ENCODE measurements around the gene ATP11A. TPM values are rescaled to one million over a fixed set of nuclear protein-coding genes. Genes with fewer than 3 reads are reported as not detected.

Gene ATP11A
- total RNA-seq, 1 donor from 2014 or later: 109 TPM

DNA sequence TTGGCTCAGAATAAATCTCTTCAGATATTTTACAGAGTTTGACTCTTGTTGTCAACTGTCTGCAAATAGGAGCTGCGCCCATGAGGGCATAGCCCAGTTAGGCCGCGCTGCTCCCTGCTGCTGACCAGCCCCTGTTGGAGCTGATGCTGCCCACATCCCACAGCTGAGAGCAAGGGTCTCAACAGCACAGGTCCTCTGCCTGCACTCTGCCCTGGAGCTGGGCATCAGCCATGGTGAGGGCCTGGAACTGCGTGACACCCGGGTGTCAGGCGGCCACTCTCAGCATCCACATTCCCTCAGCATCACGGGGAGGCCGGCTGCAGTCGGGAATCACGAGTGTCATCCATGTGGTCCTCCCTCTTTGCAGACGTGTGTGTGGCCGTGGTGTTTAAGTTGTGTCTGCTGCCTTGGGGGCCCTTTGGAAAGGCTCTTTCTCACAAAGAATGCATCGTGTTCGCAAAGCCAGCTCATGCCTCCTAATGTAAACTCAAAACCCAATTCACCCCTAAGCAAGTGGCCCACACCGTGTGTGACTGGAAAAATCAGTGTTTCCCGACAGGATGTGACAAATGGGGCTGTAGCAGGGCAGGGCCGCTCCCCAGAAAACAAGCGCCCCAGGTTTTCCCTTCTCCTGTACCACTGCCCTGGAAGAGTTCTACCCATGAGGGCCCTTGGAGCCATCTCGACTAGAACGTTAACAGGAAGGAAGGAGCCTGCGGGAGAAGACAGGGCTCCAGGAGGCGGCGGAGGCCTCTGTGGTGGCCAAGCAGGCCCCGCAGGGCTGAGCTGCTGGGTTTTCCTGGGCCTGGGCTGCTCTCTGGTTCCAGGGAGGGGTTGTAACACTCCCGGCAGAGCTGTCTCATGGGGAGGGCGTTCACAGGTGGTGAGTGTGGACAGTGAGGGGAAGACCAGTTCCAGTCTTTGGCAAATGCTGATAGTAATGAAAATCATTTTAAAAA lies 20.3 kb downstream of the ATP11A start:
- Mint-ChIP-seq H3K36me3 (ENCODE audit: insufficient read depth) (peaks cover 8% of the 10 kb centered on the region), H3K27ac (peak overlapping the region; percentile 87), H3K27me3 (no peaks in the 10 kb centered on the region), H3K4me1 (ENCODE audit: low read depth) (peaks cover 55% of the 10 kb centered on the region), H3K9me3 (ENCODE audit: low read depth) (peaks cover 6% of the 10 kb centered on the region), H3K4me3 (ENCODE audit: low read depth) (no peak overlapping the region)
- no peak for DNase-seq (ENCODE audit: low spot score, unreplicated experiment)
- TF ChIP-seq, protein P1, sequence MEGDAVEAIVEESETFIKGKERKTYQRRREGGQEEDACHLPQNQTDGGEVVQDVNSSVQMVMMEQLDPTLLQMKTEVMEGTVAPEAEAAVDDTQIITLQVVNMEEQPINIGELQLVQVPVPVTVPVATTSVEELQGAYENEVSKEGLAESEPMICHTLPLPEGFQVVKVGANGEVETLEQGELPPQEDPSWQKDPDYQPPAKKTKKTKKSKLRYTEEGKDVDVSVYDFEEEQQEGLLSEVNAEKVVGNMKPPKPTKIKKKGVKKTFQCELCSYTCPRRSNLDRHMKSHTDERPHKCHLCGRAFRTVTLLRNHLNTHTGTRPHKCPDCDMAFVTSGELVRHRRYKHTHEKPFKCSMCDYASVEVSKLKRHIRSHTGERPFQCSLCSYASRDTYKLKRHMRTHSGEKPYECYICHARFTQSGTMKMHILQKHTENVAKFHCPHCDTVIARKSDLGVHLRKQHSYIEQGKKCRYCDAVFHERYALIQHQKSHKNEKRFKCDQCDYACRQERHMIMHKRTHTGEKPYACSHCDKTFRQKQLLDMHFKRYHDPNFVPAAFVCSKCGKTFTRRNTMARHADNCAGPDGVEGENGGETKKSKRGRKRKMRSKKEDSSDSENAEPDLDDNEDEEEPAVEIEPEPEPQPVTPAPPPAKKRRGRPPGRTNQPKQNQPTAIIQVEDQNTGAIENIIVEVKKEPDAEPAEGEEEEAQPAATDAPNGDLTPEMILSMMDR (IDR thresholded peaks at IDR 0.05; ENCODE audit: unreplicated experiment): no peak

DNA sequence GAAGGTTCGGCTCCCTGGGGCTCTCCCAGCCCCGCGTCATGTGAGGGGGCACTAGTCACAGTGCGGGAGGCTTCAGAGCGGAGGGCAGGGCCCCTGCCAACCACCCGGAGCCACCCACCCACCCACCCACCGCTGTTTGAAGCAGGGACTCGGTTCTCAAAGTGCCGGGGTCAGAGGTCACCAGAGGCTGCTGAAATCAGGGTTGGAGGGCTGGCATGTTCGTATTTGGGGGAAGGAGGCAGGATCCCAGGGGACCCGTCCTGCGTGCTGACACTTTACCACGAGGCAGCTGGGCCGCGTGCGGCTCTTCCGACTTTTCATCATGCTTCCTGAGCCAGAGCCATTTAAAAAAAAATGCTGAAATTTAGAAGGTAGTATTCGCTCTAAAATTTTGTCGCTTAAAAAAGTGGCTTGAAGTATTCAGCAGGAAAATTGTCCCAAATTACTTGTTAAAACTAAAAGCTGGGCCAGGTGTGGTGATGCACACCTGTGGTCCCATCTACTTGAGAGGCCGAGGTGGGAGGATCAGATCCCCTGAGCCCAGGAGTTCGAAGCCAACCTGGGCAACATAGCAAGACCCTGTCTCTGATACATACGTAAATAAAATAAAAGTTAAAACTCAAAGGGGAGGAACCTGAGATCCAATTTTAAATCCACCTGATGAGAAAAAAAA lies 21.2 kb downstream of the ATP11A start:
- no peaks in the 10 kb centered on the region for H3K27me3 Mint-ChIP-seq
- TF ChIP-seq, protein P1 (IDR thresholded peaks at IDR 0.05; ENCODE audit: unreplicated experiment): no peak
- peak overlapping the region; percentile 29 for H3K4me3 Mint-ChIP-seq (ENCODE audit: low read depth)
- H3K36me3 Mint-ChIP-seq (ENCODE audit: insufficient read depth): peaks cover 11% of the 10 kb centered on the region
- peak overlapping the region; percentile 97 for H3K27ac Mint-ChIP-seq
- peaks cover 61% of the 10 kb centered on the region for H3K4me1 Mint-ChIP-seq (ENCODE audit: low read depth)
- no peak for DNase-seq (ENCODE audit: low spot score, unreplicated experiment)
- H3K9me3 Mint-ChIP-seq (ENCODE audit: low read depth): peaks cover 6% of the 10 kb centered on the region

DNA sequence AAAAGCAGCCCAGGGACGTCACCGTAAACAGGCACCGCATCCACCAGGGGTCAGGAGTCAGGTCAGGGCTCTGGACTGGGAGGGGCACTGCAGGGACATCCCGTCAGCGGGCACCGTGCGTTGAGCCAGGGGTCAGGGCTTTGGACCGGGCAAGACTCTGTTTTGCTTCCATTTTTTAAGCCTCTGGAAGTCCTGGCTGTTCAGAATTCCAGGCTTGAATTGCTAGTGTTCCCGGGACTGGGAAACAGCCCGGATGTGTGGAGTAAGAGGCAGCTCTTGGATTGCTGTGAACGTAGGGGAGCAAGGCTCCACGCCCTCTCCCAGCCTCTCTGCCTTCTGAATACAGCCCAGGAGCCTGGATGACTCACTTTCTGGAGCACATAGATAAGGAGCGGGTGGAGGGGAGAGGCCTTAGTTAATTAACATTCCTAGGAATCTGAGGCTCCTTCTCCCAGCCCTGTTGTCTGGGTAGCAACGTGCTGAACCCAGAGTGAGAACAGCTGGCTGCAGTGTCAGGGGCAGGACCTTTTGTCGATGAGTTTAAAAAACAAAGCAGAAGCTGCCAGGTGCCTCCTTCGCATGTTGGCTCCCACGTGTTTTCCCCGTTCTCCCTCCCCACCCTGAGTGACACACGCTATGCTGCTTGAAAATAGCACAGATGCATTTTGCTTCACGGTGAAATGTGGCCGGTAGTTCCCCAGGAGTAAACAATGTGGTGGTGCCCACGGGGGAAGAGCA lies 21.9 kb downstream of the ATP11A start:
- DNase-seq (ENCODE audit: low spot score, unreplicated experiment): peak; percentile 44
- H3K4me1 Mint-ChIP-seq (ENCODE audit: low read depth): peaks cover 62% of the 10 kb centered on the region
- H3K36me3 Mint-ChIP-seq (ENCODE audit: insufficient read depth): peaks cover 11% of the 10 kb centered on the region

DNA sequence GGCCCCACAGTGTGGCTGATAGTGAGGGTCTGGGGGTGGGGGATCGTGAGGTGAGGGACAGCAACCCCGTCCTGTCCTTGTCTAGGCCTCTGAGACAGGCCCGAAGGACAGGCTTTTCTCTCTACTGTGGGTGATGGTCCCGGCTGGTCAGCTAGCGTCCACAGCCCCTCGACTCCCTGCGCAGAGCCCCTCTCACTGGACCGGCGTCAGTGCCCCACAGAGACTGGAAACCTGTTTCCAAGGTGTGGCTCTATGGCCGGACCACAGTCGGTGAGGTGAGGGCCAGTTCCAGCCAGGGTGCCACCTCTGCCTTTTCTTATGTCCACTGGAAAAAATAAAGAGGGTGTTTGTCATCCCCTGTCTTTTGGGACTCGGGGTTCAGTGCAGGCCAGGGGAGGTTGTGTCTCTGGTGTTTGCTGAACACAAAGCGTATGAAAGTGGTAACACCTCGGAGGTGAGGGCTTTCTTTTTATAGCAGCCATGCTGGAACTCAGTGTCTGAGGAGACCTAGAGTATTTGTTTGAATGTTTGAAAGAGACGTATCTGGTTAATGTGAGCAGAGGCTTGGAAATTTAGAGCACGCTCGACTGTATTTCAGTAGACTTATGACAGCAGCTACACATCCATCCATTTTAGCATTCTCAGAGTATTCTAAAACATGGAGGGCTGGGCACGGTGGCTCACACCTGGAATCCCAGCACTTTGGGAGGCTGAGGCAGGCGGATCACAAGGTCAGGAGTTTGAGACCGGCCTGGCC lies 22.8 kb downstream of the ATP11A start:
- peaks cover 71% of the 10 kb centered on the region for H3K4me1 Mint-ChIP-seq (ENCODE audit: low read depth)
- TF ChIP-seq, protein P1 (IDR thresholded peaks at IDR 0.05; ENCODE audit: unreplicated experiment): no peak
- H3K4me3 Mint-ChIP-seq (ENCODE audit: low read depth): no peak overlapping the region
- peaks cover 6% of the 10 kb centered on the region for H3K9me3 Mint-ChIP-seq (ENCODE audit: low read depth)
- H3K36me3 Mint-ChIP-seq (ENCODE audit: insufficient read depth): peaks cover 12% of the 10 kb centered on the region
- DNase-seq (ENCODE audit: low spot score, unreplicated experiment): no peak
- peak overlapping the region; percentile 97 for H3K27ac Mint-ChIP-seq
- no peaks in the 10 kb centered on the region for H3K27me3 Mint-ChIP-seq

More for the DNA sequence above, 21.9 kb downstream of the ATP11A start:
- TF ChIP-seq, protein P1 (IDR thresholded peaks at IDR 0.05; ENCODE audit: unreplicated experiment): peak; percentile 43
- H3K4me3 Mint-ChIP-seq (ENCODE audit: low read depth): peak overlapping the region; percentile 29
- peaks cover 6% of the 10 kb centered on the region for H3K9me3 Mint-ChIP-seq (ENCODE audit: low read depth)
- no peaks in the 10 kb centered on the region for H3K27me3 Mint-ChIP-seq
- H3K27ac Mint-ChIP-seq: peak overlapping the region; percentile 97
